ENCODE measurements around the gene CRYL1. TPM values are rescaled to one million over a fixed set of nuclear protein-coding genes. Genes with fewer than 3 reads are reported as not detected.

Gene CRYL1
- total and polyA plus RNA-seq, 2 of the 4 experiments (the other 2 are of a cell fraction) = 11.7 to 16.4 TPM

GRCh38 chr13:20366056-20366455 lies 159.6 kb downstream of the CRYL1 start:
- Histone ChIP-seq H2BK120ac (ENCODE audit: low read depth, low read length) (no peak overlapping the region), H3K36me3 (ENCODE audit: control insufficient read depth, insufficient read depth, low read length) (no peaks in the 10 kb centered on the region), H3K9me3 (ENCODE audit: control insufficient read depth, insufficient read depth, low read length) (no peaks in the 10 kb centered on the region), H4K8ac (ENCODE audit: low read depth in 2 of 2, low read length in 2 of 2) (no peak overlapping the region), H2BK20ac (ENCODE audit: low read depth, low read length) (no peak overlapping the region), H3K18ac (ENCODE audit: low read depth, low read length) (no peak overlapping the region), H4K5ac (ENCODE audit: low read depth, low read length) (no peak overlapping the region), H3K4me3 (ENCODE audit: insufficient read depth, low read depth, low read length) (no peak overlapping the region), H3K9ac (ENCODE audit: low read depth, low read length) (no peak overlapping the region), H3K4me2 (ENCODE audit: low read depth, low read length) (no peak overlapping the region), H2BK15ac (ENCODE audit: low read depth, low read length) (no peak overlapping the region), H3K56ac (ENCODE audit: extremely low read depth, insufficient read depth, low read length) (no peak overlapping the region), H3K4ac (ENCODE audit: low read depth, low read length) (no peak overlapping the region), H2AFZ (replicated peaks; ENCODE audit: low read length, poor library complexity) (no peak overlapping the region), H3K14ac (replicated peaks; ENCODE audit: low read depth, low read length) (no peak overlapping the region), H3K9me1 (ENCODE audit: insufficient read depth, low read length) (0 out of 2 replicates have a peak, but pooled peaks cover 2% of the 10 kb centered on the region), H4K91ac (ENCODE audit: insufficient read depth, low read depth, low read length) (no peak overlapping the region), H3K27ac (ENCODE audit: insufficient read depth, low read length) (no peak overlapping the region), H3K4me1 (ENCODE audit: control insufficient read depth, insufficient read depth, low read length) (no peaks in the 10 kb centered on the region), H3K79me1 (ENCODE audit: low read depth in 1 of 2, low read length in 2 of 2) (no peaks in the 10 kb centered on the region), H3K27me3 (ENCODE audit: control insufficient read depth, insufficient read depth, low read length) (peaks cover 20% of the 10 kb centered on the region), H2AK9ac (replicated peaks; ENCODE audit: low read depth, low read length, poor library complexity) (no peak overlapping the region), H4K20me1 (ENCODE audit: insufficient read depth, low read length) (no peaks in the 10 kb centered on the region), H2BK5ac (ENCODE audit: low read depth, low read length, poor library complexity, severe bottlenecking) (no peak overlapping the region), H2AK5ac (ENCODE audit: low read depth, low read length) (no peak overlapping the region), H3K23ac (ENCODE audit: low read depth, low read length) (no peak overlapping the region)
- BruUV-seq (replicated peaks) = no TSS peak
- 85% methylated on average over 4 of the region's 8 CpGs; no CpG with 5 or more reads in 1 of the 2 experiments for WGBS, 2 experiments (ENCODE audit: extremely low coverage in 2 of 2, insufficient read length in 1 of 2)
- ChIA-PET POLR2A (ENCODE audit: unreplicated experiment) (no interaction called here), CTCF (no interaction called here)
- in situ Hi-C loops (cut with MboI; ENCODE audit: low sequenced_read_pairs) (no loop called here), dilution Hi-C loops (cut with HindIII; ENCODE audit: low sequenced_read_pairs, unreplicated experiment) (no loop called here), intact Hi-C loops (cut with micrococcal nuclease) (no loop called here)
- ATAC-seq (ENCODE audit: low read depth) = no peak
- TF ChIP-seq POLR2A (IDR thresholded peaks at IDR 0.05; ENCODE audit: low read depth, low read length) = no peak
- TF ChIP-seq BHLHE40 (IDR thresholded peaks at IDR 0.05; ENCODE audit: low read depth, low read length) = no peak
- no peak for DNase-seq
